Measurements from ENCODE around the gene DUS2. TPM values are rescaled to one million over a fixed set of nuclear protein-coding genes. Genes with fewer than 3 reads are reported as not detected.

Gene DUS2
- total and polyA plus RNA-seq, 2 of the 8 experiments (the other 6 are each of a cell fraction or from before 2014, with no cell fraction given): 17.2 to 27.0 TPM

- TF ChIP-seq TEAD4 (IDR thresholded peaks at IDR 0.05; ENCODE audit: low read depth, low read length) (no peak), YY1 (IDR thresholded peaks at IDR 0.05; ENCODE audit: low read depth, low read length) (no peak), SIX5 (IDR thresholded peaks at IDR 0.05; ENCODE audit: low read depth, low read length) (no peak), TBP (IDR thresholded peaks at IDR 0.05; ENCODE audit: low read depth, low read length) (no peak)
Observed at GRCh38 chr16:68069511-68070248, 46.6 kb downstream of the DUS2 start (continued).

All from H1 (cell line).